SU-DHL-6 (cell line): ENCODE data around the gene STXBP5.

Experiments used
- H2AFZ ChIP-seq: fragments of 200-600 bp; sonication (generic); 2 replicates; pipeline ENCODE4 v1.6.1; 2014; ENCODE audit warnings: low read depth, mild to moderate bottlenecking, moderate library complexity, mixed read lengths, antibody characterized with exemption, low read length; ENCODE audit not compliant: severe bottlenecking
- H3F3A ChIP-seq: fragments of 200-600 bp; shearing (Covaris generic); 2 replicates; pipeline ENCODE4 v1.6.0; 2016; ENCODE audit warnings: antibody characterized with exemption, mild to moderate bottlenecking; ENCODE audit not compliant: insufficient read depth
- H3K27ac ChIP-seq: fragments of 200-600 bp; sonication (generic); 2 replicates; pipeline ENCODE4 v1.5.1; 2016; ENCODE audit warnings: low read depth, mild to moderate bottlenecking, low read length, moderate library complexity, mixed read lengths
- H3K27me3 ChIP-seq: fragments of 200-600 bp; sonication (generic), shearing (Covaris generic); 2 replicates; pipeline ENCODE4 v1.6.0; 2014; ENCODE audit warnings: mild to moderate bottlenecking, low read length
- H3K36me3 ChIP-seq: fragments of 200-600 bp; sonication (generic); 2 replicates; pipeline ENCODE4 v1.6.1; 2014; ENCODE audit warnings: mild to moderate bottlenecking, low read length, mixed read lengths
- H3K4me2 ChIP-seq: fragments of 300-600, 200-600 bp; shearing (Covaris generic), sonication (generic); 2 replicates; pipeline ENCODE4 v1.6.0; 2014; ENCODE audit warnings: low read length, low read depth, mild to moderate bottlenecking; ENCODE audit not compliant: poor library complexity, severe bottlenecking
- H3K4me3 ChIP-seq: fragments of 200-600 bp; sonication (generic); 2 replicates; pipeline ENCODE4 v1.5.1; 2014; ENCODE audit warnings: antibody characterized with exemption, low read length, mild to moderate bottlenecking, mixed read lengths; ENCODE audit not compliant: insufficient read depth, poor library complexity, severe bottlenecking
- H3K79me2 ChIP-seq: fragments of 200-600 bp; sonication (generic); 2 replicates; pipeline ENCODE4 v1.6.1; 2014; ENCODE audit warnings: mild to moderate bottlenecking, low read length, moderate library complexity; ENCODE audit not compliant: insufficient read depth
- H3K9ac ChIP-seq: fragments of 200-600 bp; sonication (generic); 2 replicates; pipeline ENCODE4 v1.7.0; 2014; ENCODE audit warnings: mild to moderate bottlenecking, low read length
- H3K9me2 ChIP-seq: fragments of 200-600 bp; sonication (generic); replicated peaks from 2 replicates; pipeline ENCODE4 v1.6.1; 2014; ENCODE audit warnings: low read length; ENCODE audit not compliant: insufficient read depth
- H3K9me3 ChIP-seq: fragments of 200-600 bp; sonication (generic); 2 replicates; pipeline ENCODE4 v1.6.1; 2014; ENCODE audit warnings: low read length, mixed read lengths; ENCODE audit not compliant: insufficient read depth
- H4K20me1 ChIP-seq: fragments of 200-600 bp; sonication (generic); 2 replicates; pipeline ENCODE4 v1.6.1; 2014; ENCODE audit warnings: low read depth, mild to moderate bottlenecking, antibody characterized with exemption, low read length, moderate library complexity, mixed read lengths
- EZH2phosphoT487 ChIP-seq: fragments of 200-600 bp; sonication (generic), shearing (Covaris generic); conservative IDR thresholded peaks from 2 replicates; pipeline ENCODE4 v1.6.1; 2018; ENCODE audit warnings: mild to moderate bottlenecking, antibody characterized with exemption, low read length, moderate library complexity, mixed read lengths
- TF ChIP-seq, protein P1 (sequence below): fragments of 200-600 bp; sonication (generic); IDR thresholded peaks from one replicate; pipeline ENCODE4 v1.5.1; 2017; ENCODE audit warnings: antibody characterized with exemption, mild to moderate bottlenecking, low read length, moderate library complexity; ENCODE audit not compliant: insufficient read depth, poor library complexity, severe bottlenecking

Gene STXBP5

DNA sequence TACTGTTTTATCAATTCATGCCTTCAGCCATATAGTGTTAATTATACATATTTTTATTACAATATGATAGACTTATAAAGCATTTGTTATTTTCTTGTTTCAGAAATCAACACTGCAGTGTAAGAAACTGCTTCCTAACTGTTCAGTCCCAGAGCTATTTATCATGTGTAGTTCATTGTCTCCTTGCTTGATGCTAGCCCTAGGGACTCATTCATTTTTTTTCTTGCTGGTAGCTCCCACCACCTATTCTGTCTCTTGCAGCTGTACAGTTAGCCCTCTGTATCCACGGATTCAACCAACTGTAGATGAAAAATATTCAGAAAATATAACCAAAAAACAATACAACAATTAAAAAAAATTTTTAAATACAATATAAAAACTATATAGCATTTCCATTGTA lies 121.3 kb downstream of the STXBP5 start:
- Histone ChIP-seq H3K9me2 (no peaks in the 10 kb centered on the region), H3K9me3 (no peaks in the 10 kb centered on the region), H3K36me3 (peaks cover 5% of the 10 kb centered on the region; the same call in 1 of the 2 replicates), H3K27me3 (no peaks in the 10 kb centered on the region), H4K20me1 (no peaks in the 10 kb centered on the region), H3F3A (no peaks in the 10 kb centered on the region), H3K9ac (no peak overlapping the region), H3K4me2 (no peak overlapping the region), H3K79me2 (no peaks in the 10 kb centered on the region), H3K27ac (no peak overlapping the region), H2AFZ (no peak overlapping the region), H3K4me3 (no peak overlapping the region)
- TF ChIP-seq, protein P1, sequence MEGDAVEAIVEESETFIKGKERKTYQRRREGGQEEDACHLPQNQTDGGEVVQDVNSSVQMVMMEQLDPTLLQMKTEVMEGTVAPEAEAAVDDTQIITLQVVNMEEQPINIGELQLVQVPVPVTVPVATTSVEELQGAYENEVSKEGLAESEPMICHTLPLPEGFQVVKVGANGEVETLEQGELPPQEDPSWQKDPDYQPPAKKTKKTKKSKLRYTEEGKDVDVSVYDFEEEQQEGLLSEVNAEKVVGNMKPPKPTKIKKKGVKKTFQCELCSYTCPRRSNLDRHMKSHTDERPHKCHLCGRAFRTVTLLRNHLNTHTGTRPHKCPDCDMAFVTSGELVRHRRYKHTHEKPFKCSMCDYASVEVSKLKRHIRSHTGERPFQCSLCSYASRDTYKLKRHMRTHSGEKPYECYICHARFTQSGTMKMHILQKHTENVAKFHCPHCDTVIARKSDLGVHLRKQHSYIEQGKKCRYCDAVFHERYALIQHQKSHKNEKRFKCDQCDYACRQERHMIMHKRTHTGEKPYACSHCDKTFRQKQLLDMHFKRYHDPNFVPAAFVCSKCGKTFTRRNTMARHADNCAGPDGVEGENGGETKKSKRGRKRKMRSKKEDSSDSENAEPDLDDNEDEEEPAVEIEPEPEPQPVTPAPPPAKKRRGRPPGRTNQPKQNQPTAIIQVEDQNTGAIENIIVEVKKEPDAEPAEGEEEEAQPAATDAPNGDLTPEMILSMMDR: no peak
- no peak for TF ChIP-seq EZH2phosphoT487

DNA sequence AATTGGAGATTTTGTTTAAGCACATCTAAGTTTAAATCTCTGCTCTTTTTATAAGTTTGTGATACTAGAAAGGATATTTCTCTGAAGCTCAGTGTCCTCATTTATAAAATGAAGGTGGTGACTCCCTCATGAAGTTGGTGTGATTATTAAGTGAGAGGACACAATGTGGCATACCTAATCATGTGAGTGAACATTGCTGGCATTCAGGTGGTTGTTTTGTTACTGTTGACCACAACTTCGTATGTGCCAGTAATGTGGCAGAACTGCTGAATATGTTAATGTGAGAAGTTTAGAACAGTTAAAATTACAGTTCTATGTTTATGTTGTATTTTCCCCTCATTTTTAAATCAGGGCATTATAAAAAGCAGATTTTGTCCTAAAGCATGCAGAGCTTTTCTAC lies 127.2 kb downstream of the STXBP5 start:
- Histone ChIP-seq H3K79me2 (no peaks in the 10 kb centered on the region), H2AFZ (no peak overlapping the region), H3K36me3 (peaks cover 2% of the 10 kb centered on the region; the same call in 1 of the 2 replicates), H3K27me3 (no peaks in the 10 kb centered on the region), H3K9me3 (no peaks in the 10 kb centered on the region), H4K20me1 (no peaks in the 10 kb centered on the region), H3K27ac (no peak overlapping the region), H3K4me2 (no peak overlapping the region), H3K9ac (no peak overlapping the region), H3K4me3 (no peak overlapping the region), H3K9me2 (no peaks in the 10 kb centered on the region), H3F3A (no peaks in the 10 kb centered on the region)
- no peak for TF ChIP-seq EZH2phosphoT487
- TF ChIP-seq, protein P1: no peak

DNA sequence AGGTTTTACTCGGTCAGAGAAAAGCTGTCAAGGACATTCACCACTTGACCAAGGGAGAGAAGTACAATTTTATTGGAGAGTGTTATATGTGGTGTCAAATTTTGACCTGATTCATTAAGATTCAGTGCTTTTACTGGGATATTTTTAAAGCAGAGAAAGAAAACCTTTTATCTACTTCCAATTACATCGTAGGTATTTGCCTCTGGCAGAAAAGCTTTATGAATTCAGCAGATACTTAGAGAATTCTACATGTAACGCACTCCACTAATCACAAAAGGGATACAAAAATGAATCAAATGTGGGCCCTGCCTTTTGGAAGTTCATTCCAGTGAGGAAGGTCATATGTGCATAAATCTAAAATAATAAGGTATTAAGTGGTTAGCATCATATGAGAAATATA lies 133.7 kb downstream of the STXBP5 start:
- TF ChIP-seq, protein P1: no peak
- TF ChIP-seq EZH2phosphoT487: no peak
- no peak overlapping the region for H3K4me3 ChIP-seq
- H3K4me2 ChIP-seq: no peak overlapping the region
- no peaks in the 10 kb centered on the region for H4K20me1 ChIP-seq
- H3K9me2 ChIP-seq: no peaks in the 10 kb centered on the region
- H3K9ac ChIP-seq: no peak overlapping the region
- H3K79me2 ChIP-seq: no peaks in the 10 kb centered on the region
- no peak overlapping the region for H3K27ac ChIP-seq
- H3K9me3 ChIP-seq: no peaks in the 10 kb centered on the region
- H2AFZ ChIP-seq: no peak overlapping the region
- H3K36me3 ChIP-seq: peaks cover 4% of the 10 kb centered on the region; the same call in 1 of the 2 replicates
- H3K27me3 ChIP-seq: no peaks in the 10 kb centered on the region
- no peaks in the 10 kb centered on the region for H3F3A ChIP-seq
